NCI-H345 (cell line): ENCODE data around the gene SLC25A13.
"Not testable (repeated sequence)": the region's sequence is repeated elsewhere in the genome, so short reads cannot be mapped to it uniquely, and the experiment has no call there.

Experiments
- DNase-seq: peaks from one replicate; lab custom pipeline; 2025; lab: John Stamatoyannopoulos, UW

Gene SLC25A13

GRCh38 chr7:96299496-96299895 is 22.4 kb downstream of the SLC25A13 start:
- no peak for DNase-seq

- DNase-seq = no peak
These were observed 24.0 kb downstream of the SLC25A13 start for GRCh38 chr7:96297876-96298275.

- DNase-seq = not testable (repeated sequence)
These were observed 24.5 kb downstream of the SLC25A13 start for GRCh38 chr7:96297446-96297845.

- DNase-seq = not testable (repeated sequence)
These were observed 28.0 kb downstream of the SLC25A13 start for GRCh38 chr7:96293911-96294310.

- DNase-seq = no peak
These were observed 34.3 kb downstream of the SLC25A13 start for GRCh38 chr7:96287559-96287958.

GRCh38 chr7:96287132-96287531 is 34.8 kb downstream of the SLC25A13 start:
- DNase-seq = no peak

GRCh38 chr7:96285579-96285978 is 36.3 kb downstream of the SLC25A13 start:
- no peak for DNase-seq

- no peak for DNase-seq
These were observed 37.1 kb downstream of the SLC25A13 start for GRCh38 chr7:96284835-96285234.

- no peak for DNase-seq
These were observed 37.7 kb downstream of the SLC25A13 start for GRCh38 chr7:96284240-96284639.

GRCh38 chr7:96282835-96283234 is 39.1 kb downstream of the SLC25A13 start:
- no peak for DNase-seq

- DNase-seq = no peak
These were observed 44.0 kb downstream of the SLC25A13 start for GRCh38 chr7:96277921-96278320.

GRCh38 chr7:96276019-96276418 is 45.9 kb downstream of the SLC25A13 start:
- no peak for DNase-seq

- no peak for DNase-seq
These were observed 48.2 kb downstream of the SLC25A13 start for GRCh38 chr7:96273716-96274115.

GRCh38 chr7:96269246-96269994 is 52.5 kb downstream of the SLC25A13 start:
- DNase-seq = no peak

GRCh38 chr7:96266580-96266979 is 55.3 kb downstream of the SLC25A13 start:
- DNase-seq = no peak

GRCh38 chr7:96266015-96266414 is 55.9 kb downstream of the SLC25A13 start:
- no peak for DNase-seq

GRCh38 chr7:96253964-96254363 is 67.9 kb downstream of the SLC25A13 start:
- DNase-seq = no peak

GRCh38 chr7:96253441-96253840 is 68.5 kb downstream of the SLC25A13 start:
- DNase-seq = no peak

GRCh38 chr7:96250776-96251361 is 71.0 kb downstream of the SLC25A13 start:
- DNase-seq = no peak

GRCh38 chr7:96248405-96248804 is 73.5 kb downstream of the SLC25A13 start:
- DNase-seq = no peak

- peak; percentile 8 for DNase-seq
These were observed 75.0 kb downstream of the SLC25A13 start for GRCh38 chr7:96246919-96247318.

GRCh38 chr7:96244992-96245292 is 77.0 kb downstream of the SLC25A13 start:
- no peak for DNase-seq

GRCh38 chr7:96244244-96244991 is 77.5 kb downstream of the SLC25A13 start:
- no peak for DNase-seq
